Superior temporal gyrus (tissue), 1 donor: ENCODE measurements around the gene THEM5.

Experiments
- DNase-seq: peaks from one replicate; pipeline ENCODE4 v3.0.0-alpha.2; 2016; ENCODE audit errors: extremely low spot score

The THEM5 gene

GRCh38 chr1:151839457-151840403, 13.8 kb downstream of the THEM5 start, which contains the start of gene C2CD4D:
C2CD4D (minus strand) TSS chr1:151839820; CDS start chr1:151838989, 831 bp downstream.
- DNase-seq, result peak; percentile 92

- no peak for DNase-seq
These were observed 14.5 kb downstream of the THEM5 start for GRCh38 chr1:151839082-151839412.

GRCh38 chr1:151838222-151839081, 15.1 kb downstream of the THEM5 start:
- no peak for DNase-seq

- DNase-seq, result no peak
These were observed 15.7 kb downstream of the THEM5 start for GRCh38 chr1:151837884-151838221.

- DNase-seq, result no peak
These were observed 16.3 kb downstream of the THEM5 start for GRCh38 chr1:151837197-151837596.

GRCh38 chr1:151835596-151835995, 17.9 kb downstream of the THEM5 start:
- DNase-seq, result no peak

GRCh38 chr1:151834239-151834638, 19.3 kb downstream of the THEM5 start:
- DNase-seq, result no peak

GRCh38 chr1:151833172-151833900, 20.2 kb downstream of the THEM5 start:
- DNase-seq, result no peak

GRCh38 chr1:151832318-151832980, 21.1 kb downstream of the THEM5 start:
- DNase-seq, result peak; percentile 27

GRCh38 chr1:151831605-151832004, 21.9 kb downstream of the THEM5 start, which contains the start of gene RORC:
RORC (minus strand) TSS chr1:151831802; CDS start chr1:151831764, 38 bp downstream.
- no peak for DNase-seq

- DNase-seq, result no peak
These were observed 22.3 kb downstream of the THEM5 start for GRCh38 chr1:151831256-151831591.

- DNase-seq, result no peak
These were observed 23.5 kb downstream of the THEM5 start for GRCh38 chr1:151830055-151830454.

- DNase-seq, result no peak
These were observed 24.0 kb downstream of the THEM5 start for GRCh38 chr1:151829352-151830046.

- DNase-seq, result no peak
These were observed 24.6 kb downstream of the THEM5 start for GRCh38 chr1:151828921-151829320.

GRCh38 chr1:151827853-151828252, 25.7 kb downstream of the THEM5 start:
- no peak for DNase-seq

- no peak for DNase-seq
These were observed 27.5 kb downstream of the THEM5 start for GRCh38 chr1:151825751-151826660.

GRCh38 chr1:151825204-151825603, 28.3 kb downstream of the THEM5 start:
- no peak for DNase-seq

GRCh38 chr1:151823175-151823574, 30.3 kb downstream of the THEM5 start:
- no peak for DNase-seq

- no peak for DNase-seq
These were observed 31.1 kb downstream of the THEM5 start for GRCh38 chr1:151822404-151822803.

- no peak for DNase-seq
These were observed 32.6 kb downstream of the THEM5 start for GRCh38 chr1:151820940-151821339.
